Mesendoderm (in vitro differentiated cells): ENCODE results near the gene INTS7.

Experiments
- DNase-seq: peaks from one replicate; pipeline ENCODE4 v3.0.0; 2013
- H2AK5ac ChIP-seq: 2 replicates; pipeline ENCODE4 v1.6.1; 2013; ENCODE audit warnings: low read length, inconsistent platforms
- H2BK120ac ChIP-seq: 2 replicates; pipeline ENCODE4 v1.6.1; 2013; ENCODE audit warnings: low read depth, mild to moderate bottlenecking, low read length, moderate library complexity, mixed read lengths
- H2BK15ac ChIP-seq: replicated peaks from 2 replicates; pipeline ENCODE4 v1.6.1; 2013; ENCODE audit warnings: low read depth, mild to moderate bottlenecking, moderate library complexity
- H2BK5ac ChIP-seq: 2 replicates; pipeline ENCODE4 v1.6.1; 2013; ENCODE audit warnings: low read length, inconsistent platforms
- H3K18ac ChIP-seq: 2 replicates; pipeline ENCODE4 v1.6.1; 2013; ENCODE audit warnings: mild to moderate bottlenecking, low read length, mixed read lengths
- H3K23ac ChIP-seq: one replicate; pipeline ENCODE4 v1.6.1; 2013; ENCODE audit warnings: low read length
- H3K27ac ChIP-seq: 2 replicates; pipeline ENCODE4 v1.5.1; 2013; ENCODE audit warnings: low read depth, mild to moderate bottlenecking, inconsistent platforms, low read length, moderate library complexity
- H3K27me3 ChIP-seq: 2 replicates; pipeline ENCODE4 v1.6.1; 2013; ENCODE audit warnings: low read length, control low read depth, mild to moderate bottlenecking, inconsistent platforms; ENCODE audit not compliant: insufficient read depth, poor library complexity
- H3K36me3 ChIP-seq: 2 replicates; pipeline ENCODE4 v1.6.1; 2013; ENCODE audit warnings: low read length, inconsistent platforms; ENCODE audit not compliant: control insufficient read depth, insufficient read depth
- H3K4ac ChIP-seq: one replicate; pipeline ENCODE4 v1.6.1; 2013; ENCODE audit warnings: low read depth, mild to moderate bottlenecking, low read length, moderate library complexity
- H3K4me1 ChIP-seq: 2 replicates; pipeline ENCODE4 v1.6.1; 2013; ENCODE audit warnings: low read depth, low read length, inconsistent platforms; ENCODE audit not compliant: control insufficient read depth
- H3K4me2 ChIP-seq: 2 replicates; pipeline ENCODE4 v1.6.1; 2013; ENCODE audit warnings: low read length
- H3K4me3 ChIP-seq: 2 replicates; pipeline ENCODE4 v1.5.1; 2013; ENCODE audit warnings: mild to moderate bottlenecking, low read length
- H3K56ac ChIP-seq: one replicate; pipeline ENCODE4 v1.6.1; 2013; ENCODE audit warnings: low read length
- H3K79me1 ChIP-seq: 2 replicates; pipeline ENCODE4 v1.6.1; 2013; ENCODE audit warnings: low read length, inconsistent platforms
- H3K79me2 ChIP-seq: 2 replicates; pipeline ENCODE4 v1.6.1; 2013; ENCODE audit warnings: mild to moderate bottlenecking, low read length; ENCODE audit not compliant: control insufficient read depth, insufficient read depth
- H3K9ac ChIP-seq: 2 replicates; pipeline ENCODE4 v1.6.1; 2013; ENCODE audit warnings: low read length, inconsistent platforms
- H4K5ac ChIP-seq: one replicate; pipeline ENCODE4 v1.6.1; 2013; ENCODE audit warnings: low read length
- H4K8ac ChIP-seq: one replicate; pipeline ENCODE4 v1.6.1; 2013; ENCODE audit warnings: low read depth, mild to moderate bottlenecking, control low read depth, low read length, moderate library complexity
- WGBS: extraction: QIAGEN DNeasy Blood & Tissue Kit; methylation state at CpG from one replicate; pipeline ENCODE4 v1.1.7; 2013; ENCODE audit warnings: low lambda C conversion rate, missing lambda C conversion rate; ENCODE audit not compliant: insufficient coverage; ENCODE audit errors: extremely low coverage; 5-methylcytosine and 5-hydroxymethylcytosine counted together

INTS7 gene

GRCh38 chr1:211985556-211986264 lies 49.6 kb downstream of the INTS7 start:
- Histone ChIP-seq H3K79me2 (no peaks in the 10 kb centered on the region), H3K56ac (no peak overlapping the region)
- WGBS, result no CpG with 5 or more reads among the region's 4 CpGs

GRCh38 chr1:211978596-211978995 lies 56.8 kb downstream of the INTS7 start:
- DNase-seq, result no peak
- Histone ChIP-seq H2AK5ac (no peak overlapping the region), H2BK15ac (no peak overlapping the region), H3K79me1 (no peaks in the 10 kb centered on the region), H2BK5ac (no peak overlapping the region), H3K27me3 (no peaks in the 10 kb centered on the region), H3K9ac (no peak overlapping the region), H4K8ac (no peak overlapping the region), H3K56ac (no peak overlapping the region), H4K5ac (no peak overlapping the region), H3K27ac (no peak overlapping the region), H3K18ac (no peak overlapping the region), H3K36me3 (no peaks in the 10 kb centered on the region), H3K4me3 (no peak overlapping the region), H3K4me1 (no peaks in the 10 kb centered on the region), H3K79me2 (no peaks in the 10 kb centered on the region), H3K4me2 (no peak overlapping the region), H3K23ac (no peak overlapping the region), H3K4ac (no peak overlapping the region), H2BK120ac (no peak overlapping the region)
- WGBS, result no CpG with 5 or more reads among the region's 4 CpGs

More at GRCh38 chr1:211985556-211986264, 49.6 kb downstream of the INTS7 start:
- H3K23ac ChIP-seq, result no peak overlapping the region
- no peak overlapping the region for H4K5ac ChIP-seq
- H3K9ac ChIP-seq, result no peak overlapping the region
- H3K36me3 ChIP-seq, result no peaks in the 10 kb centered on the region
- no peak for DNase-seq
- H3K27ac ChIP-seq, result no peak overlapping the region
- H2AK5ac ChIP-seq, result no peak overlapping the region
- no peak overlapping the region for H3K4ac ChIP-seq
- H4K8ac ChIP-seq, result no peak overlapping the region
- no peak overlapping the region for H2BK5ac ChIP-seq
- no peaks in the 10 kb centered on the region for H3K4me1 ChIP-seq
- H2BK15ac ChIP-seq, result no peak overlapping the region
- no peak overlapping the region for H3K4me3 ChIP-seq
- H3K18ac ChIP-seq, result no peak overlapping the region
- no peaks in the 10 kb centered on the region for H3K79me1 ChIP-seq
- no peak overlapping the region for H3K4me2 ChIP-seq
- no peak overlapping the region for H2BK120ac ChIP-seq
- no peaks in the 10 kb centered on the region for H3K27me3 ChIP-seq

- no peak overlapping the region for H3K18ac ChIP-seq
- no peaks in the 10 kb centered on the region for H3K79me1 ChIP-seq
- no peaks in the 10 kb centered on the region for H3K79me2 ChIP-seq
- H4K5ac ChIP-seq, result no peak overlapping the region
- no peak overlapping the region for H3K56ac ChIP-seq
- no CpG with 5 or more reads among the region's 3 CpGs for WGBS
- H4K8ac ChIP-seq, result no peak overlapping the region
- no peak overlapping the region for H2BK5ac ChIP-seq
- no peak overlapping the region for H3K4ac ChIP-seq
- H3K36me3 ChIP-seq, result no peaks in the 10 kb centered on the region
- DNase-seq, result no peak
- no peaks in the 10 kb centered on the region for H3K27me3 ChIP-seq
- no peak overlapping the region for H3K4me2 ChIP-seq
- no peak overlapping the region for H3K4me3 ChIP-seq
- no peak overlapping the region for H3K9ac ChIP-seq
- no peak overlapping the region for H2BK15ac ChIP-seq
- no peak overlapping the region for H2AK5ac ChIP-seq
- no peaks in the 10 kb centered on the region for H3K4me1 ChIP-seq
- H3K23ac ChIP-seq, result no peak overlapping the region
- H3K27ac ChIP-seq, result no peak overlapping the region
- no peak overlapping the region for H2BK120ac ChIP-seq
These were observed 60.0 kb downstream of the INTS7 start for GRCh38 chr1:211975152-211975941.

- no peak overlapping the region for H3K56ac ChIP-seq
- H3K79me1 ChIP-seq, result no peaks in the 10 kb centered on the region
- H3K27ac ChIP-seq, result no peak overlapping the region
- DNase-seq, result no peak
- H4K8ac ChIP-seq, result no peak overlapping the region
- H3K4me1 ChIP-seq, result no peaks in the 10 kb centered on the region
- H3K4me3 ChIP-seq, result no peak overlapping the region
- no peak overlapping the region for H3K9ac ChIP-seq
- no peaks in the 10 kb centered on the region for H3K79me2 ChIP-seq
- H3K23ac ChIP-seq, result no peak overlapping the region
- no peaks in the 10 kb centered on the region for H3K27me3 ChIP-seq
- no peak overlapping the region for H3K4ac ChIP-seq
- H2BK120ac ChIP-seq, result no peak overlapping the region
- no peak overlapping the region for H4K5ac ChIP-seq
- H2AK5ac ChIP-seq, result no peak overlapping the region
- no CpG with 5 or more reads among the region's 1 CpG for WGBS
- no peak overlapping the region for H2BK15ac ChIP-seq
- no peak overlapping the region for H3K18ac ChIP-seq
- no peak overlapping the region for H2BK5ac ChIP-seq
- H3K36me3 ChIP-seq, result no peaks in the 10 kb centered on the region
- H3K4me2 ChIP-seq, result no peak overlapping the region
These were observed 61.8 kb downstream of the INTS7 start for GRCh38 chr1:211973541-211973940.

- H4K5ac ChIP-seq, result no peak overlapping the region
- no peak overlapping the region for H2BK15ac ChIP-seq
- no peak overlapping the region for H3K18ac ChIP-seq
- H3K9ac ChIP-seq, result no peak overlapping the region
- no peak overlapping the region for H3K27ac ChIP-seq
- H2BK120ac ChIP-seq, result no peak overlapping the region
- no peak overlapping the region for H3K56ac ChIP-seq
- H3K79me2 ChIP-seq, result no peaks in the 10 kb centered on the region
- DNase-seq, result no peak
- H3K27me3 ChIP-seq, result no peaks in the 10 kb centered on the region
- H3K79me1 ChIP-seq, result no peaks in the 10 kb centered on the region
- no peak overlapping the region for H4K8ac ChIP-seq
- no peak overlapping the region for H3K4me3 ChIP-seq
- no peak overlapping the region for H3K23ac ChIP-seq
- WGBS, result no CpG with 5 or more reads among the region's 4 CpGs
- no peak overlapping the region for H3K4me2 ChIP-seq
- no peak overlapping the region for H3K4ac ChIP-seq
- H3K4me1 ChIP-seq, result no peaks in the 10 kb centered on the region
- H3K36me3 ChIP-seq, result no peaks in the 10 kb centered on the region
- no peak overlapping the region for H2AK5ac ChIP-seq
- H2BK5ac ChIP-seq, result no peak overlapping the region
These were observed 67.0 kb downstream of the INTS7 start for GRCh38 chr1:211968200-211968834.
